PC-9 (cell line): ENCODE results near the gene AKAP14. TPM values are rescaled to one million over a fixed set of nuclear protein-coding genes. Genes with fewer than 3 reads are reported as not detected.

Experiments
- BruUV-seq: library from RNA; stranded (reverse); fragments of 400-500 nt; replicated peaks from 2 replicates; lab custom pipeline; 2021; lab: Mats Ljungman, UMichigan
- CTCF ChIA-PET: fragments of 300-600 bp; sonication (Branson Sonifier 250); formaldehyde crosslinking; loops from one replicate; lab custom pipeline; 2022; ENCODE audit warnings: antibody characterized with exemption; lab: Charles Lee
- POLR2A ChIA-PET: fragments of 300-600 bp; sonication (Branson Sonifier 250); formaldehyde crosslinking; loops from one replicate; lab custom pipeline; 2022; ENCODE audit warnings: antibody characterized with exemption; ENCODE audit not compliant: unreplicated experiment; lab: Charles Lee
- DNase-seq, 2 experiments: peaks; one replicate each; pipeline versions ENCODE4 v3.0.0 to v3.0.0-alpha.2; 2015 to 2022; ENCODE audit warnings: mixed read lengths in 1 of 2
- H2AFZ ChIP-seq: fragments of 200-600 bp; sonication (generic); 2 replicates; pipeline ENCODE4 v1.8.1; 2017; ENCODE audit warnings: antibody characterized with exemption
- H3F3A ChIP-seq: fragments of 200-600 bp; sonication (generic); 2 replicates; pipeline ENCODE4 v1.8.1; 2017; ENCODE audit warnings: antibody characterized with exemption, mild to moderate bottlenecking, low read depth; ENCODE audit not compliant: insufficient read depth
- H3K27ac ChIP-seq: fragments of 200-600 bp; sonication (generic); 2 replicates; pipeline ENCODE4 v1.6.1; 2016; ENCODE audit warnings: mixed run types
- H3K27me3 ChIP-seq: fragments of 200-600 bp; sonication (generic); 2 replicates; pipeline ENCODE4 v1.6.1; 2016; ENCODE audit warnings: low read depth, mixed run types; ENCODE audit not compliant: insufficient read depth
- H3K36me3 ChIP-seq: fragments of 200-600 bp; sonication (generic); 2 replicates; pipeline ENCODE4 v1.6.1; 2016; ENCODE audit warnings: low read depth, mixed run types
- H3K4me1 ChIP-seq: fragments of 200-600 bp; sonication (generic); replicated peaks from 2 replicates; pipeline ENCODE4 v1.6.1; 2016; ENCODE audit warnings: mixed run types; ENCODE audit not compliant: insufficient read depth
- H3K4me2 ChIP-seq: fragments of 200-600 bp; sonication (generic); 2 replicates; pipeline ENCODE4 v1.6.1; 2017; ENCODE audit warnings: mixed run types
- H3K4me3 ChIP-seq: fragments of 200-600 bp; sonication (generic); 2 replicates; pipeline ENCODE4 v1.6.1; 2016; ENCODE audit warnings: mixed run types
- H3K79me2 ChIP-seq: fragments of 200-600 bp; sonication (generic); 2 replicates; pipeline ENCODE4 v1.6.1; 2017; ENCODE audit warnings: low read depth, mixed run types
- H3K9me2 ChIP-seq: fragments of 200-600 bp; sonication (generic); 2 replicates; pipeline ENCODE4 v1.8.1; 2017; ENCODE audit warnings: mild to moderate bottlenecking; ENCODE audit not compliant: insufficient read depth
- H3K9me3 ChIP-seq: fragments of 200-600 bp; sonication (generic); 2 replicates; pipeline ENCODE4 v1.8.1; 2016; ENCODE audit warnings: low read depth; ENCODE audit not compliant: insufficient read depth
- H4K20me1 ChIP-seq: fragments of 200-600 bp; sonication (generic); 2 replicates; pipeline ENCODE4 v1.8.1; 2017; ENCODE audit not compliant: insufficient read depth
- CTCF ChIP-seq: fragments of 200-600 bp; sonication (generic); conservative IDR thresholded peaks from 2 replicates; pipeline ENCODE4 v1.6.1; 2017; ENCODE audit warnings: mixed run types, antibody characterized with exemption, mild to moderate bottlenecking, moderate library complexity
- EZH2 ChIP-seq: fragments of 200-600 bp; sonication (generic); IDR thresholded peaks from 2 replicates; pipeline ENCODE4 v1.8.0; 2017; ENCODE audit warnings: antibody characterized with exemption, low read depth
- intact Hi-C: fragments of 100-400 bp; cut with micrococcal nuclease; formaldehyde crosslinking; loops from one replicate; pipeline ENCODE4 v1.10.0; 2022; ENCODE audit not compliant: unreplicated experiment
- total RNA-seq: library from RNA; stranded (reverse); gene quantifications from 2 replicates; pipeline ENCODE4 v1.2.3, GENCODE V29; 2021

The AKAP14 gene
- total RNA-seq, 1 experiment from 2014 or later, result 2.7 TPM

DNA sequence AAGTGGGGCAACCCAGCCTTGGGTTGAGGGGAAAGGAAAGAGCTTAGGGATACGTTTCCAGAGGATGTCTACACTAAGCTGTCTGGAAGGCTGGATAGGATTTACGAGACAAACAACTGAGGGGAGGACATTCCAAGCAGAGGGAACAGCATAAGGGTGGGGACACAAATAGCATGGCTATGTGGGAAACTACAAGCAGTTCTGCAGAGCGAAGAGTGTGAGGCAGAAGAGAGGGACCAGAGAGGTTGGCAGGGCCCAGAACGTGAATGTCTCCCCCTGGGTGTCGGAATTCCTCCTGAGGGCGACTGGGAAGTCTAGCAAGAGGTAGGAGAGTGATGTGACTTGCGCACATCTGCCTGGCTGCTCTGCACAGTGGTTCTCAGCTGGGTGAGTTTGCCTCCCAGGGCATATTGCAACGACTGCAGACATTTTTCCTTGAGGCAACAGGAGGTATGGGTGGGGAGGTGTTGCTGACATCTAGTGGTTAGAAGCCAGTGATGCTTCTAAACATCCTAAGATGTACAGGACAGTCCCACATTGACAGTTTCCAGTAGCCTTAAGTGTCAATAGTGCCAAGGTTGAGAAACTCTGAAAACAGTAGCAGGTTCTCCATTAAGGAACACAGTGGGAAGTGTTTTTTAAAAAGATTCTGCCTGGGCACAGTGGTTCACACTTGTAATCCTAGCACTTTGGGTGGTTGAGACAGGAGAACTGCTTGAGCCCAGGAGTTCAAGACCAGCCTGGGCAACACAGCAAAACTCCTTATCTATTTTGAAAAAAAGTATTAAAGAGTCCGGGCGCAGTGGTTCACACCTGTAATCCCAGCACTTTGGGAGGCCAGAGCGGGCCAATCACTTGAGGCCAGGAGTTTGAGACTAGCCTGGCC, 14.9 kb upstream of the AKAP14 start:
- H3K9me3 ChIP-seq, result no peaks in the 10 kb centered on the region
- BruUV-seq, result no TSS peak
- no peaks in the 10 kb centered on the region for H4K20me1 ChIP-seq
- TF ChIP-seq EZH2, result no peak
- TF ChIP-seq CTCF, result peak; percentile 67
- H3F3A ChIP-seq, result peaks cover 42% of the 10 kb centered on the region
- peak; percentile 37 to 67 for DNase-seq
- ChIA-PET CTCF (interaction anchor here (0.6 to 0.7 kb wide), 2 partner anchors 153 to 361 kb away, joined by 3 read pairs; no protein-coding TSS in a partner anchor), POLR2A (interaction anchor here (0.6 kb wide), 1 partner anchor 313 kb away, joined by 3 read pairs; no protein-coding TSS in a partner anchor)
- no peak overlapping the region for H2AFZ ChIP-seq
- H3K27ac ChIP-seq, result no peak overlapping the region
- intact Hi-C loops, result loop anchor here (10.0 kb wide), 1 partner anchor 186 kb away; the partner anchor contains the start of gene SEPTIN6
- H3K9me2 ChIP-seq, result no peaks in the 10 kb centered on the region
- no peaks in the 10 kb centered on the region for H3K79me2 ChIP-seq
- no peak overlapping the region for H3K4me3 ChIP-seq
- no peak overlapping the region for H3K4me2 ChIP-seq
- H3K36me3 ChIP-seq, result peaks cover 8% of the 10 kb centered on the region
- H3K27me3 ChIP-seq, result no peaks in the 10 kb centered on the region
- no peaks in the 10 kb centered on the region for H3K4me1 ChIP-seq

GRCh38 chrX:119885554-119886428, 9.9 kb upstream of the AKAP14 start:
- ChIA-PET POLR2A (interaction anchor here (0.7 kb wide), 1 partner anchor 94 kb away, joined by 18 read pairs; the partner anchor contains the start of gene RPL39), CTCF (no interaction called here)
- Histone ChIP-seq H3K4me2 (peak overlapping the region; percentile 41), H3K4me1 (no peaks in the 10 kb centered on the region), H3F3A (peaks cover 5% of the 10 kb centered on the region; the same call in 1 of the 2 replicates), H4K20me1 (no peaks in the 10 kb centered on the region), H3K27ac (no peak overlapping the region), H3K36me3 (no peaks in the 10 kb centered on the region), H3K79me2 (no peaks in the 10 kb centered on the region), H3K9me2 (no peaks in the 10 kb centered on the region), H3K4me3 (no peak overlapping the region), H3K27me3 (no peaks in the 10 kb centered on the region), H2AFZ (no peak overlapping the region), H3K9me3 (no peaks in the 10 kb centered on the region)
- no TSS peak for BruUV-seq
- peak; percentile 47 to 63 for DNase-seq
- intact Hi-C loops, result loop anchor here (2.0 to 10.0 kb wide), 5 partner anchors 13 to 368 kb away; partner anchors contain the start of genes NKAP, NKRF and SEPTIN6
- TF ChIP-seq EZH2 (no peak), CTCF (no peak)
